DND-41 (cell line): ENCODE measurements around the gene MAPK10.

Source experiments
- ATAC-seq: fragments of 200-7000 bp; cut with Tn5 transposase; 3 replicates; pipeline ENCODE4 v1.9.1; 2021; ENCODE audit warnings: low read depth; ENCODE audit not compliant: insufficient read depth
- DNase-seq: peaks from one replicate; pipeline ENCODE4 v3.0.0-alpha.2; 2020
- H2AFZ ChIP-seq: 2 replicates; pipeline ENCODE4 v1.6.0; 2012; ENCODE audit warnings: low read depth, low read length
- H3K27ac ChIP-seq: 2 replicates; pipeline ENCODE4 v1.5.1; 2012; ENCODE audit warnings: low read length, inconsistent platforms
- H3K27me3 ChIP-seq: fragments of 200-600 bp; sonication (generic); 2 replicates; pipeline ENCODE4 v1.6.0; 2012; ENCODE audit warnings: low read length, mild to moderate bottlenecking, inconsistent platforms; ENCODE audit not compliant: insufficient read depth, poor library complexity
- H3K36me3 ChIP-seq: 2 replicates; pipeline ENCODE4 v1.5.1; 2012; ENCODE audit warnings: low read length, inconsistent platforms; ENCODE audit not compliant: insufficient read depth
- H3K4me1 ChIP-seq: 2 replicates; pipeline ENCODE4 v1.5.1; 2012; ENCODE audit warnings: mild to moderate bottlenecking, low read length; ENCODE audit not compliant: insufficient read depth
- H3K4me2 ChIP-seq: 2 replicates; pipeline ENCODE4 v1.6.0; 2012; ENCODE audit warnings: mild to moderate bottlenecking, moderate library complexity, low read length, inconsistent platforms; ENCODE audit not compliant: insufficient read depth
- H3K4me3 ChIP-seq, 2 experiments: fragments of 200-600 bp in 1 of 2; shearing (Covaris generic) in 1 of 2; 2 replicates each; pipeline ENCODE4 v1.5.1; 2012 to 2016; ENCODE audit warnings: inconsistent platforms in 2 of 2, low read length in 2 of 2, mild to moderate bottlenecking in 2 of 2, low read depth in 1 of 2, moderate library complexity in 1 of 2
- H3K79me2 ChIP-seq: 2 replicates; pipeline ENCODE4 v1.6.0; 2012; ENCODE audit warnings: low read length, inconsistent platforms; ENCODE audit not compliant: insufficient read depth
- H3K9ac ChIP-seq: 2 replicates; pipeline ENCODE4 v1.6.0; 2012; ENCODE audit warnings: low read depth, mild to moderate bottlenecking, inconsistent platforms, low read length, moderate library complexity
- H3K9me3 ChIP-seq: 2 replicates; pipeline ENCODE4 v1.5.1; 2012; ENCODE audit warnings: low read length, moderate library complexity, mild to moderate bottlenecking, inconsistent platforms; ENCODE audit not compliant: insufficient read depth, severe bottlenecking
- H4K20me1 ChIP-seq: 2 replicates; pipeline ENCODE4 v1.6.0; 2012; ENCODE audit warnings: low read length; ENCODE audit not compliant: insufficient read depth
- EZH2 ChIP-seq: IDR thresholded peaks from 3 replicates; pipeline ENCODE4 v1.6.1; 2012; ENCODE audit warnings: borderline replicate concordance, low read depth, mild to moderate bottlenecking, moderate library complexity, low read length, inconsistent platforms; ENCODE audit not compliant: severe bottlenecking
- TF ChIP-seq, protein P1 (sequence below): IDR thresholded peaks from 2 replicates; pipeline ENCODE4 v1.5.1; 2012; ENCODE audit warnings: borderline replicate concordance, low read length, moderate library complexity, mild to moderate bottlenecking; ENCODE audit not compliant: poor library complexity, severe bottlenecking; ENCODE audit errors: extremely low read depth

The MAPK10 gene

GRCh38 chr4:86108137-86108536 lies 251.7 kb downstream of the MAPK10 start:
- Histone ChIP-seq H3K27ac (no peak overlapping the region), H3K4me1 (no peaks in the 10 kb centered on the region), H4K20me1 (no peaks in the 10 kb centered on the region), H3K9me3 (no peaks in the 10 kb centered on the region), H3K9ac (no peak overlapping the region), H3K27me3 (no peaks in the 10 kb centered on the region), H3K4me3 (no peak overlapping the region), H3K79me2 (no peaks in the 10 kb centered on the region), H2AFZ (no peak overlapping the region), H3K36me3 (no peaks in the 10 kb centered on the region), H3K4me2 (no peak overlapping the region)
- no peak for DNase-seq
- no peak for ATAC-seq
- no peak for TF ChIP-seq EZH2
- TF ChIP-seq, protein P1, sequence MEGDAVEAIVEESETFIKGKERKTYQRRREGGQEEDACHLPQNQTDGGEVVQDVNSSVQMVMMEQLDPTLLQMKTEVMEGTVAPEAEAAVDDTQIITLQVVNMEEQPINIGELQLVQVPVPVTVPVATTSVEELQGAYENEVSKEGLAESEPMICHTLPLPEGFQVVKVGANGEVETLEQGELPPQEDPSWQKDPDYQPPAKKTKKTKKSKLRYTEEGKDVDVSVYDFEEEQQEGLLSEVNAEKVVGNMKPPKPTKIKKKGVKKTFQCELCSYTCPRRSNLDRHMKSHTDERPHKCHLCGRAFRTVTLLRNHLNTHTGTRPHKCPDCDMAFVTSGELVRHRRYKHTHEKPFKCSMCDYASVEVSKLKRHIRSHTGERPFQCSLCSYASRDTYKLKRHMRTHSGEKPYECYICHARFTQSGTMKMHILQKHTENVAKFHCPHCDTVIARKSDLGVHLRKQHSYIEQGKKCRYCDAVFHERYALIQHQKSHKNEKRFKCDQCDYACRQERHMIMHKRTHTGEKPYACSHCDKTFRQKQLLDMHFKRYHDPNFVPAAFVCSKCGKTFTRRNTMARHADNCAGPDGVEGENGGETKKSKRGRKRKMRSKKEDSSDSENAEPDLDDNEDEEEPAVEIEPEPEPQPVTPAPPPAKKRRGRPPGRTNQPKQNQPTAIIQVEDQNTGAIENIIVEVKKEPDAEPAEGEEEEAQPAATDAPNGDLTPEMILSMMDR, result no peak

- Histone ChIP-seq H3K27ac (no peak overlapping the region), H3K9ac (no peak overlapping the region), H3K27me3 (no peaks in the 10 kb centered on the region), H3K4me2 (no peak overlapping the region), H4K20me1 (no peaks in the 10 kb centered on the region), H3K9me3 (no peaks in the 10 kb centered on the region), H3K79me2 (no peaks in the 10 kb centered on the region), H3K36me3 (no peaks in the 10 kb centered on the region), H2AFZ (no peak overlapping the region), H3K4me3 (no peak overlapping the region), H3K4me1 (no peaks in the 10 kb centered on the region)
- TF ChIP-seq EZH2, result no peak
- TF ChIP-seq, protein P1, result no peak
- ATAC-seq (no peak), DNase-seq (no peak)
Observed at GRCh38 chr4:86107112-86107511, 252.7 kb downstream of the MAPK10 start.

GRCh38 chr4:86106475-86106874 lies 253.4 kb downstream of the MAPK10 start:
- Histone ChIP-seq H4K20me1 (no peaks in the 10 kb centered on the region), H3K9me3 (no peaks in the 10 kb centered on the region), H3K27ac (no peak overlapping the region), H3K4me3 (no peak overlapping the region), H3K4me2 (no peak overlapping the region), H3K79me2 (no peaks in the 10 kb centered on the region), H2AFZ (no peak overlapping the region), H3K36me3 (no peaks in the 10 kb centered on the region), H3K27me3 (no peaks in the 10 kb centered on the region), H3K4me1 (no peaks in the 10 kb centered on the region), H3K9ac (no peak overlapping the region)
- TF ChIP-seq EZH2, result no peak
- TF ChIP-seq, protein P1, result no peak
- ATAC-seq (no peak), DNase-seq (no peak)

DNA sequence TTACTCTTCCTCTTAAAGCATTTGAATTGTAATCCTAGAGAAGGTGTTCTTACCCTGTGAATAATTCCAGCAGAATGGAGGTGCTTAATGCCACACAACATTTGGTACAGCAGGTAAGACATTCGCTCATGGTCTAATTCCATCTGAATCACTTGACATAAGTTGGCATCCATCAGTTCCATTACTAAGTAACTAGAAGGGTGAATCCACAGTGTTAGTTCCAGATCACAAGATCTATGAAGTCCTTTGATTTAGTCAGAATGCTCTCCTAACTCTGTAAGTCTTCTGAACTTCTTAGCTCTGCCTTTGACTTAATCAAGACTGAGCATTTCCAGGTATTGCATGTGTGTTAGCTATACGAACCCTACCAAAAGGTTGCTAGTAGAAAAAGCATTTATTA lies 258.0 kb downstream of the MAPK10 start:
- H3K9ac ChIP-seq, result no peak overlapping the region

More for the DNA sequence above, 258.0 kb downstream of the MAPK10 start:
- no peak overlapping the region for H2AFZ ChIP-seq
- no peak for TF ChIP-seq EZH2
- TF ChIP-seq, protein P1, result no peak
- H3K4me2 ChIP-seq, result no peak overlapping the region
- no peak overlapping the region for H3K4me3 ChIP-seq
- H3K79me2 ChIP-seq, result no peaks in the 10 kb centered on the region
- no peaks in the 10 kb centered on the region for H3K36me3 ChIP-seq
- no peak for ATAC-seq
- H3K4me1 ChIP-seq, result no peaks in the 10 kb centered on the region
- no peaks in the 10 kb centered on the region for H3K9me3 ChIP-seq
- no peaks in the 10 kb centered on the region for H3K27me3 ChIP-seq
- no peaks in the 10 kb centered on the region for H4K20me1 ChIP-seq
- DNase-seq, result no peak
- H3K27ac ChIP-seq, result no peak overlapping the region
